Loucy (cell line): ENCODE measurements around the gene PABPN1.

ENCODE experiments used
- CTCF ChIP-seq: fragments of 200-600 bp; sonication (generic); conservative IDR thresholded peaks from 2 replicates; pipeline ENCODE4 v1.5.1; 2014; ENCODE audit warnings: mild to moderate bottlenecking, antibody characterized with exemption, low read length
- EZH2phosphoT487 ChIP-seq: fragments of 200-600 bp; IDR thresholded peaks from 2 replicates; pipeline ENCODE4 v1.6.1; 2018; ENCODE audit warnings: antibody characterized with exemption, mild to moderate bottlenecking, moderate library complexity, borderline replicate concordance

- no peak for TF ChIP-seq CTCF
- TF ChIP-seq EZH2phosphoT487: no peak
Measured at GRCh38 chr14:23320584-23321571, at the start of gene PABPN1.
